PC-9 (cell line): Measurements from ENCODE around the gene PDP2. TPM values are rescaled to one million over a fixed set of nuclear protein-coding genes. Genes with fewer than 3 reads are reported as not detected.

Experiments
- BruUV-seq: library from RNA; stranded (reverse); fragments of 400-500 nt; replicated peaks from 2 replicates; lab custom pipeline; 2021; lab: Mats Ljungman, UMichigan
- CTCF ChIA-PET: fragments of 300-600 bp; sonication (Branson Sonifier 250); formaldehyde crosslinking; loops from one replicate; lab custom pipeline; 2022; ENCODE audit warnings: antibody characterized with exemption; lab: Charles Lee
- POLR2A ChIA-PET: fragments of 300-600 bp; sonication (Branson Sonifier 250); formaldehyde crosslinking; loops from one replicate; lab custom pipeline; 2022; ENCODE audit warnings: antibody characterized with exemption; ENCODE audit not compliant: unreplicated experiment; lab: Charles Lee
- DNase-seq, 2 experiments: peaks; one replicate each; pipeline versions ENCODE4 v3.0.0 to v3.0.0-alpha.2; 2015 to 2022; ENCODE audit warnings: mixed read lengths in 1 of 2
- H2AFZ ChIP-seq: fragments of 200-600 bp; sonication (generic); 2 replicates; pipeline ENCODE4 v1.8.1; 2017; ENCODE audit warnings: antibody characterized with exemption
- H3F3A ChIP-seq: fragments of 200-600 bp; sonication (generic); 2 replicates; pipeline ENCODE4 v1.8.1; 2017; ENCODE audit warnings: antibody characterized with exemption, mild to moderate bottlenecking, low read depth; ENCODE audit not compliant: insufficient read depth
- H3K27ac ChIP-seq: fragments of 200-600 bp; sonication (generic); 2 replicates; pipeline ENCODE4 v1.6.1; 2016; ENCODE audit warnings: mixed run types
- H3K27me3 ChIP-seq: fragments of 200-600 bp; sonication (generic); 2 replicates; pipeline ENCODE4 v1.6.1; 2016; ENCODE audit warnings: low read depth, mixed run types; ENCODE audit not compliant: insufficient read depth
- H3K36me3 ChIP-seq: fragments of 200-600 bp; sonication (generic); 2 replicates; pipeline ENCODE4 v1.6.1; 2016; ENCODE audit warnings: low read depth, mixed run types
- H3K4me1 ChIP-seq: fragments of 200-600 bp; sonication (generic); replicated peaks from 2 replicates; pipeline ENCODE4 v1.6.1; 2016; ENCODE audit warnings: mixed run types; ENCODE audit not compliant: insufficient read depth
- H3K4me2 ChIP-seq: fragments of 200-600 bp; sonication (generic); 2 replicates; pipeline ENCODE4 v1.6.1; 2017; ENCODE audit warnings: mixed run types
- H3K4me3 ChIP-seq: fragments of 200-600 bp; sonication (generic); 2 replicates; pipeline ENCODE4 v1.6.1; 2016; ENCODE audit warnings: mixed run types
- H3K79me2 ChIP-seq: fragments of 200-600 bp; sonication (generic); 2 replicates; pipeline ENCODE4 v1.6.1; 2017; ENCODE audit warnings: low read depth, mixed run types
- H3K9me2 ChIP-seq: fragments of 200-600 bp; sonication (generic); 2 replicates; pipeline ENCODE4 v1.8.1; 2017; ENCODE audit warnings: mild to moderate bottlenecking; ENCODE audit not compliant: insufficient read depth
- H3K9me3 ChIP-seq: fragments of 200-600 bp; sonication (generic); 2 replicates; pipeline ENCODE4 v1.8.1; 2016; ENCODE audit warnings: low read depth; ENCODE audit not compliant: insufficient read depth
- H4K20me1 ChIP-seq: fragments of 200-600 bp; sonication (generic); 2 replicates; pipeline ENCODE4 v1.8.1; 2017; ENCODE audit not compliant: insufficient read depth
- EZH2 ChIP-seq: fragments of 200-600 bp; sonication (generic); IDR thresholded peaks from 2 replicates; pipeline ENCODE4 v1.8.0; 2017; ENCODE audit warnings: antibody characterized with exemption, low read depth
- intact Hi-C: fragments of 100-400 bp; cut with micrococcal nuclease; formaldehyde crosslinking; loops from one replicate; pipeline ENCODE4 v1.10.0; 2022; ENCODE audit not compliant: unreplicated experiment
- total RNA-seq: library from RNA; stranded (reverse); gene quantifications from 2 replicates; pipeline ENCODE4 v1.2.3, GENCODE V29; 2021
- TF ChIP-seq, protein P1 (sequence below): fragments of 200-600 bp; sonication (generic); conservative IDR thresholded peaks from 2 replicates; pipeline ENCODE4 v1.6.1; 2017; ENCODE audit warnings: mixed run types, antibody characterized with exemption, mild to moderate bottlenecking, moderate library complexity

Gene PDP2
- total RNA-seq, 1 experiment from 2014 or later, result 21.6 TPM

DNA sequence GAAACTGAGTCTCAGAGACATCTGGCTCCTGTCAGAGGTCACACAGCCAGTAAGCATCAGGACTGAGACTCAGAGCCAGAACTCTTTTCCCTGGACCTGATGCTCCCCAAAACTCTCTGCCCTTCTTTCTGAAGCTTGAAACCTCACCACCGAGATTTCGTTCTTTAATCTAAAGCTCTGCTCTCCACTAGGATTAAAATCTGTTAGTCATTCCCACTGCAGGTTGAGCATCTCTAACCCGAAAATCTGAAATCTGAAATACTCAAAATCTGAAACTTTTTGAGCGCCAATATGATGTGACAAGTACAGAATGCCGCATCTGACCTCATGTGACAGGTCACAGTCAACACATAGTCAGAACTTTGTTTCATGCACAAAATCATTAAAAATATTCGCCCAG lies 36.2 kb downstream of the PDP2 start:
- Histone ChIP-seq H4K20me1 (no peaks in the 10 kb centered on the region), H3K9me2 (no peaks in the 10 kb centered on the region), H3K27ac (no peak overlapping the region), H3K27me3 (no peaks in the 10 kb centered on the region), H3K4me1 (peaks cover 6% of the 10 kb centered on the region), H3K36me3 (no peaks in the 10 kb centered on the region), H3K4me3 (no peak overlapping the region), H3F3A (no peaks in the 10 kb centered on the region), H3K79me2 (no peaks in the 10 kb centered on the region), H2AFZ (no peak overlapping the region), H3K4me2 (no peak overlapping the region), H3K9me3 (no peaks in the 10 kb centered on the region)
- BruUV-seq, result no TSS peak
- POLR2A ChIA-PET, result interaction anchor here (0.6 kb wide), 1 partner anchor 192 kb away, joined by 4 read pairs; no protein-coding TSS in a partner anchor
- CTCF ChIA-PET, result no interaction called here
- TF ChIP-seq, protein P1, sequence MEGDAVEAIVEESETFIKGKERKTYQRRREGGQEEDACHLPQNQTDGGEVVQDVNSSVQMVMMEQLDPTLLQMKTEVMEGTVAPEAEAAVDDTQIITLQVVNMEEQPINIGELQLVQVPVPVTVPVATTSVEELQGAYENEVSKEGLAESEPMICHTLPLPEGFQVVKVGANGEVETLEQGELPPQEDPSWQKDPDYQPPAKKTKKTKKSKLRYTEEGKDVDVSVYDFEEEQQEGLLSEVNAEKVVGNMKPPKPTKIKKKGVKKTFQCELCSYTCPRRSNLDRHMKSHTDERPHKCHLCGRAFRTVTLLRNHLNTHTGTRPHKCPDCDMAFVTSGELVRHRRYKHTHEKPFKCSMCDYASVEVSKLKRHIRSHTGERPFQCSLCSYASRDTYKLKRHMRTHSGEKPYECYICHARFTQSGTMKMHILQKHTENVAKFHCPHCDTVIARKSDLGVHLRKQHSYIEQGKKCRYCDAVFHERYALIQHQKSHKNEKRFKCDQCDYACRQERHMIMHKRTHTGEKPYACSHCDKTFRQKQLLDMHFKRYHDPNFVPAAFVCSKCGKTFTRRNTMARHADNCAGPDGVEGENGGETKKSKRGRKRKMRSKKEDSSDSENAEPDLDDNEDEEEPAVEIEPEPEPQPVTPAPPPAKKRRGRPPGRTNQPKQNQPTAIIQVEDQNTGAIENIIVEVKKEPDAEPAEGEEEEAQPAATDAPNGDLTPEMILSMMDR, result no peak
- TF ChIP-seq EZH2, result no peak
- intact Hi-C loops, result no loop called here
- DNase-seq, result no peak

DNA sequence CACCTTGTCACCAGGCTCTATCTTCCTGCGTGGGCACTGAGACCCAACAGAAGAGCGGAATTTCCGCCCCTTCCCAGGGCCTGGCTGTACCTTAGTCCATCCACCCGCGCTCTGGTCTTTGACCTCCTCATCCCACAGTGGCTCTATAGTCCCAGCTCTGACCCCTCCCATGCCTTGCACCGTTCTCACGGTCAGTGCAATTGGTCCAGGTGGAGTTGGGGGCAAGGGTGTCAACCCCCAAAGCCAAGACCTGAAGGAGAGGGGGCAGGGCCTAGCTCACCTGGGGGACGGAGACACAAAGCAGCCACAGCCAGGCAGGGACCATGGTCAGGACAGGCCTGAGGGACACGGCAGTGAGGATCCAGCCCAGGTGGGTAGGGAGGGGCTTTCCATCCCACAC lies 37.4 kb downstream of the PDP2 start:
- Histone ChIP-seq H3F3A (no peaks in the 10 kb centered on the region), H3K9me3 (no peaks in the 10 kb centered on the region), H3K4me1 (no peaks in the 10 kb centered on the region), H3K27me3 (no peaks in the 10 kb centered on the region), H3K4me2 (no peak overlapping the region), H3K36me3 (no peaks in the 10 kb centered on the region), H3K27ac (no peak overlapping the region), H3K79me2 (no peaks in the 10 kb centered on the region), H4K20me1 (no peaks in the 10 kb centered on the region), H3K4me3 (no peak overlapping the region), H3K9me2 (no peaks in the 10 kb centered on the region), H2AFZ (no peak overlapping the region)
- no TSS peak for BruUV-seq
- no peak for DNase-seq
- TF ChIP-seq EZH2, result no peak
- TF ChIP-seq, protein P1, result no peak
- ChIA-PET CTCF (no interaction called here), POLR2A (no interaction called here)
- intact Hi-C loops, result no loop called here

DNA sequence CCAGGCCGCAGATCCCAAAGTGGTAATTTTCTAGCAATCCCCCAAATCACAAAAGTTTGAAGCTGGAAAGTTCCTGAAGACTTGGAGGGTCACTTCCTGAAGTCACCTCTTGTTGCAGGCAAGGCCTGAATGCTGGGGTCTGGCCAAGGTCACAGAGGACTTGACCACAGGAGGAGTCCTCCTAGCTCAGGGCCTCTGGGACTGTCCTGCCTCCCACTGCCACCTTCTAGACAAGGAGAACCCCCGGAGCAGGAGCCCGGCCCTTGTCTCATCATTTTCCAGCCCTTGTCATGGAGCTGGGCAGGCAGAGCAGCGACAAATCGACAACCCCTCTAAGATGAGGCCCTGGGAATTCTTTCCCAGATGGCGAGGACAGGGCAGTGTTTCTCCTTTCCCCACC lies 38.0 kb downstream of the PDP2 start:
- BruUV-seq, result no TSS peak
- POLR2A ChIA-PET, result no interaction called here
- no peak overlapping the region for H3K27ac ChIP-seq

More for the DNA sequence above, 38.0 kb downstream of the PDP2 start:
- intact Hi-C loops, result no loop called here
- TF ChIP-seq, protein P1, result no peak
- TF ChIP-seq EZH2, result no peak
- no peaks in the 10 kb centered on the region for H3K9me2 ChIP-seq
- no peaks in the 10 kb centered on the region for H3K79me2 ChIP-seq
- H3K9me3 ChIP-seq, result no peaks in the 10 kb centered on the region
- no peak overlapping the region for H3K4me2 ChIP-seq
- H3K4me3 ChIP-seq, result no peak overlapping the region
- CTCF ChIA-PET, result no interaction called here
- no peak overlapping the region for H2AFZ ChIP-seq
- H3F3A ChIP-seq, result no peaks in the 10 kb centered on the region
- H4K20me1 ChIP-seq, result no peaks in the 10 kb centered on the region
- H3K36me3 ChIP-seq, result no peaks in the 10 kb centered on the region
- H3K4me1 ChIP-seq, result no peaks in the 10 kb centered on the region
- no peak for DNase-seq
- no peaks in the 10 kb centered on the region for H3K27me3 ChIP-seq
